Heart left ventricle (tissue), 16 donors: ENCODE data around the gene PRKCB. TPM values are rescaled to one million over a fixed set of nuclear protein-coding genes. Genes with fewer than 3 reads are reported as not detected.

Experiments used
- ATAC-seq, 4 donors: fragments of 200-7000 bp; cut with Tn5 transposase; one replicate each; pipeline ENCODE4 v1.9.1; 2020 to 2022; ENCODE audit warnings: moderate library complexity in 4 of 4, mild to moderate bottlenecking in 3 of 4, moderate number of reproducible peaks in 1 of 4
- DNase-seq, 5 donors: peaks; one replicate each; pipeline ENCODE4 v3.0.0-alpha.2; 2020
- H3K27ac ChIP-seq, 12 donors: fragments of 200-600 bp; sonication (generic) in 4 of 12; one replicate each; pipeline versions ENCODE4 v1.5.0 to v1.8.0; 2016 to 2022; ENCODE audit warnings: mild to moderate bottlenecking in 2 of 12
- H3K27me3 ChIP-seq, 9 donors: fragments of 200-600 bp; sonication (generic) in 2 of 9; one replicate each; pipeline versions ENCODE4 v1.5.1 to v1.8.0; 2016 to 2022; ENCODE audit warnings: mild to moderate bottlenecking in 3 of 9
- H3K36me3 ChIP-seq, 9 donors: fragments of 200-600 bp; sonication (generic) in 2 of 9; one replicate each; pipeline versions ENCODE4 v1.5.0 to v1.8.0; 2018 to 2022; ENCODE audit warnings: mild to moderate bottlenecking in 2 of 9
- H3K4me1 ChIP-seq, 12 donors: fragments of 200-600 bp; sonication (generic) in 4 of 12; one replicate each; pipeline versions ENCODE4 v1.5.0 to v1.8.0; 2016 to 2022; ENCODE audit warnings: mild to moderate bottlenecking in 3 of 12
- H3K4me3 ChIP-seq, 12 donors: fragments of 200-600 bp; sonication (generic) in 4 of 12; one replicate each; pipeline versions ENCODE4 v1.5.0 to v1.8.0; 2017 to 2022; ENCODE audit warnings: mild to moderate bottlenecking in 9 of 12, moderate library complexity in 4 of 12
- H3K9me3 ChIP-seq, 12 donors: fragments of 200-600 bp; sonication (generic) in 4 of 12; one replicate each; pipeline versions ENCODE4 v1.5.0 to v1.8.0; 2016 to 2022; ENCODE audit warnings: mild to moderate bottlenecking in 1 of 12
- POLR2A ChIP-seq, 2 donors: fragments of 450-650 bp; IDR thresholded peaks; one replicate each; pipeline ENCODE4 v1.6.1; 2017; ENCODE audit warnings: antibody characterized with exemption in 2 of 2, mild to moderate bottlenecking in 2 of 2, moderate library complexity in 2 of 2
- WGBS, 4 donors: extraction: QIAGEN DNeasy Blood & Tissue Kit in 2 of 4; methylation state at CpG; one replicate each; pipeline versions ENCODE4 v1.1.5 to v1.1.7; 2013 to 2018; 5-methylcytosine and 5-hydroxymethylcytosine counted together
- intact Hi-C, 10 donors: fragments of 100-400 bp; cut with DNase I; formaldehyde crosslinking; loops; one replicate each; pipeline versions ENCODE4 v1.11.1 to v1.14.2; 2022
- polyA plus RNA-seq, 2 donors: library from polyadenylated mRNA; stranded (reverse); fragments of 200-250 nt; gene quantifications; one replicate each; pipeline ENCODE4 v1.2.3, GENCODE V29; 2013
- total RNA-seq, 9 donors: library from RNA; depleted of rRNA in 2 of 9; stranded (reverse); fragments of >200 nt in 2 of 9; fragmentation: NEBNext Ultra II Directional in 3 of 9; extraction: Animal tissue kit (Norgen Biotek cat#: 25700) in 3 of 9; gene quantifications; one replicate each; pipeline versions ENCODE4 v1.1.0 to v1.2.4, GENCODE V29; 2016 to 2023
- TF ChIP-seq, protein P1 (sequence below), 12 donors: fragments of 200-600 bp; sonication (generic) in 4 of 12; IDR thresholded peaks; one replicate each; pipeline versions ENCODE4 v1.5.0 to v1.8.0; 2018 to 2022; ENCODE audit warnings: antibody characterized with exemption in 12 of 12, mild to moderate bottlenecking in 5 of 12
- donor health status: ischemic (EF 13 %, LVEDD 7.1; RV severe dilation, severe dysfunction).
- donor health status: healthy with polysubstance abuse.
- donor health status: DM: no; HTN: yes; CAD: no.
- donor health status: DM: no; HTN: no; CAD: no.
- donor health status: ischemic (EF 25% LVEDD 6.9; RV normal size, moderate dysfunction).
- donor health status: ischemic (EF 25% LVEDD 5.7; RV mildly dilated, moderate dysfunction).
- donor health status: healthy.
- donor health status: DM: yes; HTN: yes; CAD: no.
- donor health status: ischemic (EF 35%, LVEDD 5.7; RV mildly dilated, moderate dysfunction).
- donor health status: nonischemic (EF 11% LVEDD 7.7; RV severe dilation, severe dysfunction).
- donor health status: DM: yes; HTN: yes; CAD: no.
- donor health status: PGD.
- donor health status: ischemic (EF 29% LVEDD 5.4; RV normal size, mild dysfunction).
- donor health status: nonischemic (EF 23%, LVEDD 6.1; RV moderate dilation, normal function).

Gene PRKCB
- total and polyA plus RNA-seq, 11 donors = 0.30 to 18.4 (median 1.7) TPM

DNA sequence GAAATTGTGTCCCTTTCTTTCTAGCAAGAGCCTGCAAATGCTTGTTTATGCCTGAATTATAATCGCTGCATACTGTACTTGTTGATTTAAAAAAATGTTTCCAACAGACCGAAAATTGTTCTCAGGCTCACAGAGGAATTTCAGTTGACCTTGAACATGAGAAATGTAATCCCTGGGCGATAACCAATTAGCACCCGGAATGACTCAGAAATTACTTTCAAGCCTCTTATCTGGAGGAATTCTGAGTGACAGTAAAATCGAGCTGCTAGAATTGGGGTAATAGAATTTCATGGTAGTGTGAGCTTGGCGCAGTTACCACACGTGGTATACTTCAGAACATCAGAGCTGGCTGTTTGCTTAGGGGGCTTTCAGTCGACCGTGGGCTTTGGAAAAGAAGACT, 281.2 kb downstream of the PRKCB start:
- WGBS, 4 donors = 22 to 27% (median 24%) methylated on average over 9 of the region's 9 CpGs
- intact Hi-C loops = no loop called here
- DNase-seq (no peak), ATAC-seq (peak in 3 of 4 donors; percentile 37 to 53 (median 44))
- Histone ChIP-seq H3K4me3 (no peak overlapping the region), H3K27me3 (no peaks in the 10 kb centered on the region), H3K36me3 (no peaks in the 10 kb centered on the region), H3K27ac (peak overlapping the region in 6 of 12 donors; percentile 27 to 70 (median 57)), H3K4me1 (peaks cover 0 to 28% (median 5%) of the 10 kb centered on the region in 12 donors), H3K9me3 (peaks cover 0 to 4% (median 0%) of the 10 kb centered on the region in 12 donors)
- TF ChIP-seq, protein P1, sequence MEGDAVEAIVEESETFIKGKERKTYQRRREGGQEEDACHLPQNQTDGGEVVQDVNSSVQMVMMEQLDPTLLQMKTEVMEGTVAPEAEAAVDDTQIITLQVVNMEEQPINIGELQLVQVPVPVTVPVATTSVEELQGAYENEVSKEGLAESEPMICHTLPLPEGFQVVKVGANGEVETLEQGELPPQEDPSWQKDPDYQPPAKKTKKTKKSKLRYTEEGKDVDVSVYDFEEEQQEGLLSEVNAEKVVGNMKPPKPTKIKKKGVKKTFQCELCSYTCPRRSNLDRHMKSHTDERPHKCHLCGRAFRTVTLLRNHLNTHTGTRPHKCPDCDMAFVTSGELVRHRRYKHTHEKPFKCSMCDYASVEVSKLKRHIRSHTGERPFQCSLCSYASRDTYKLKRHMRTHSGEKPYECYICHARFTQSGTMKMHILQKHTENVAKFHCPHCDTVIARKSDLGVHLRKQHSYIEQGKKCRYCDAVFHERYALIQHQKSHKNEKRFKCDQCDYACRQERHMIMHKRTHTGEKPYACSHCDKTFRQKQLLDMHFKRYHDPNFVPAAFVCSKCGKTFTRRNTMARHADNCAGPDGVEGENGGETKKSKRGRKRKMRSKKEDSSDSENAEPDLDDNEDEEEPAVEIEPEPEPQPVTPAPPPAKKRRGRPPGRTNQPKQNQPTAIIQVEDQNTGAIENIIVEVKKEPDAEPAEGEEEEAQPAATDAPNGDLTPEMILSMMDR (IDR thresholded peaks at IDR 0.05) = no peak
- no peak for TF ChIP-seq POLR2A (IDR thresholded peaks at IDR 0.05)

DNA sequence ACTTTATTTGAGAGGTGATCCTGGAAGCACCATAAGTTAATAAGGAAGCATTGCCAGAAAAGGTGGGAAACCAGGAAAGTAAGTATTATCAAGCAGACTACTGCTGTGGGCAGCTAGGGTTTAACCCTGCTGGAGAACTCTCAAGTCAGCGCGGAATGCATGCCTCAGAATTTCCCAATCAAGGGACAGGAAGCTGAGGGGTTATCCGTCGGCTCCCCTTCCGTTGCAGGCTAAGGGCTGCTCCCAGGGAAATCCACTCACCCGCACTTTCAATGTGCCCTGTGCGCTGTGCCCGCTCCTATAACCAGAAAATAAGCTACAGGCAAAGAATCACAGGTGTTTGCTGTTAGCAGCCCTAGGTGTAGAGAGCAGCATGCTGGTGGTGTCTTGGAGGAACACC, 281.9 kb downstream of the PRKCB start:
- Histone ChIP-seq H3K27ac (peak overlapping the region in 5 of 12 donors; percentile 27 to 70 (median 57)), H3K27me3 (no peaks in the 10 kb centered on the region), H3K4me1 (peaks cover 0 to 28% (median 5%) of the 10 kb centered on the region in 12 donors), H3K4me3 (no peak overlapping the region), H3K9me3 (peaks cover 0 to 4% (median 0%) of the 10 kb centered on the region in 12 donors), H3K36me3 (no peaks in the 10 kb centered on the region)
- DNase-seq = no peak
- TF ChIP-seq, protein P1 (IDR thresholded peaks at IDR 0.05) = no peak
- intact Hi-C loops = no loop called here
- WGBS, 4 donors = 46 to 70% (median 52%) methylated on average over 4 to 8 of the region's 8 CpGs
- peak in 1 of 4 donors; percentile 22 for ATAC-seq

DNA sequence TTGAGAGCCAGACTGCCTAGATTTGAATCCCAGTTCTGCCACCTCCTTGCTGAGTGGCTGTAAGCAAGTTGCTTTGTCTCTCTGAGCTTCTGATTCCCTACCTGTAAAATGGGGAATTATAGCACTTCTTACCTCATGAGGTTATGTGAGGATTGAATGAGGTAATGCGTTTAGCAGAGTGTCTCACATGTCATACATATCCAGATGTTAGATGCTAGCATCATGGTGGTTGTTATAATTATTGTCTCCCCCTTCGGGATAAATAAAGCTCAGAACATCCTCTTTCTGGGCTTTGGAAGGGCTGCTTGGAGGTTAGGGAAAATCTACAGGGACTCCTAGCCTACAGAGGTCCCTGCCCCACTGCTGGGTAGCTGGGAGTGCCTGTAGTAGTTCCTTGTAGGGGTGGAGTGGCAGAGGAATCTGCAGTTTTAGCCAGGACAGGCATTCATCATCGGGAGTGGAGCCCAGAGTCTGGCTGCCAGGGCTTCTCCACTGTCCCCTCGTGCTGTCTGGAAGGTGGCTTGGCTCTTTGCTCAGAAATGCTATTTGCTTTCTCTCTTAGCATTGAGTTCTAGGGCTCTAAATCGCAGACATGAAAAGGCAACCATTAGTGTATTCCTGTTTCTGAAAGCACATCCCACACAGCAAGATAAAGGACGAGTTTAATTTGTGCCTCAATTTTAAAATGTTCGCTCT, 282.5 kb downstream of the PRKCB start:
- Histone ChIP-seq H3K36me3 (no peaks in the 10 kb centered on the region), H3K4me1 (peaks cover 0 to 28% (median 5%) of the 10 kb centered on the region in 12 donors), H3K27ac (peak overlapping the region in 6 of 12 donors; percentile 27 to 68 (median 40)), H3K4me3 (no peak overlapping the region), H3K27me3 (no peaks in the 10 kb centered on the region), H3K9me3 (peaks cover 0 to 4% (median 0%) of the 10 kb centered on the region in 12 donors)
- 34 to 46% (median 36%) methylated on average over 7 of the region's 7 CpGs for WGBS, 4 donors
- ATAC-seq = peak; percentile 67 to 80 (median 76)
- TF ChIP-seq POLR2A (IDR thresholded peaks at IDR 0.05) = no peak
- TF ChIP-seq, protein P1 (IDR thresholded peaks at IDR 0.05) = no peak
- DNase-seq = peak in 3 of 5 donors; percentile 13 to 35 (median 33)
- intact Hi-C loops = no loop called here

DNA sequence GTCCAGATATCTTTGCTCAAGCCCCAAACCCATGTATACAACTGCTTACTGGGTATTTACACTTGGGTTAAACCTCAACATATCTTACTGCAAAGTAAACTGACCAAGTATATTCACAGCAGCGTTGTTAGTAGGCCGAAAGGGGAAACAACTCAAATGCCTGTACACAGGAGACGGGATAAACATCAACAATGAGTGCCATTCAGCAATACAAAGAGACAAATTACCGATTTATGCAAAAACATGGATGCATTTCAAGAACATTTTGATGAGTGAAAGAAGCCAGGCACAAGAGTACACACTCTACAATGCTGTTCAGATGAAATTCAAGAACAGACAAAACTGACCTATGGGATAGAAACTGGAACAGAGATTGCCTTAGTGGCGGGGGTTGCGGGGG, 284.0 kb downstream of the PRKCB start:
- no peaks in the 10 kb centered on the region for H3K27me3 ChIP-seq
- DNase-seq (no peak), ATAC-seq (no peak)
- whole genome bisulfite sequencing, 4 donors = 84 to 94% (median 92%) methylated on average over 6 of the region's 6 CpGs
- H3K36me3 ChIP-seq = peaks cover 0 to 7% (median 0%) of the 10 kb centered on the region in 9 donors
- peaks cover 0 to 28% (median 5%) of the 10 kb centered on the region in 12 donors for H3K4me1 ChIP-seq
- peaks cover 0 to 2% (median 0%) of the 10 kb centered on the region in 12 donors for H3K9me3 ChIP-seq
- H3K27ac ChIP-seq = no peak overlapping the region
- TF ChIP-seq POLR2A (IDR thresholded peaks at IDR 0.05) = no peak
- TF ChIP-seq, protein P1 (IDR thresholded peaks at IDR 0.05) = no peak
- H3K4me3 ChIP-seq = no peak overlapping the region
- intact Hi-C loops = no loop called here
